CD14-positive monocyte (primary cell): ENCODE data around the gene NEDD4L. TPM values are rescaled to one million over a fixed set of nuclear protein-coding genes. Genes with fewer than 3 reads are reported as not detected.

Source experiments
- DNase-seq, 3 donors: peaks; one replicate each; pipeline ENCODE4 v3.0.0-alpha.2; 2011 to 2022
- H2AFZ ChIP-seq: 2 replicates; pipeline ENCODE4 v1.6.0; 2012; ENCODE audit warnings: mild to moderate bottlenecking, low read depth, low read length, inconsistent platforms; ENCODE audit not compliant: insufficient read depth, poor library complexity, severe bottlenecking
- H3K27ac ChIP-seq, 2 donors: 1 replicate in 1 of 2; 2 replicates in 1 of 2; pipeline ENCODE4 v1.5.1; 2012 to 2013; ENCODE audit warnings: low read length in 2 of 2, control low read depth in 1 of 2, inconsistent platforms in 1 of 2, low read depth in 1 of 2, mild to moderate bottlenecking in 1 of 2
- H3K27me3 ChIP-seq, 2 donors: one replicate each; pipeline versions ENCODE4 v1.6.0 to v1.6.1; 2011 to 2013; ENCODE audit warnings: low read length in 2 of 2; ENCODE audit not compliant: control insufficient read depth in 2 of 2, insufficient read depth in 2 of 2
- H3K36me3 ChIP-seq, 2 donors: replicated peaks in 1 of 2; 1 replicate in 1 of 2; 2 replicates in 1 of 2; pipeline versions ENCODE4 v1.5.1 to v1.6.1; 2012 to 2013; ENCODE audit warnings: low read length in 2 of 2, control low read depth in 1 of 2, inconsistent platforms in 1 of 2, mild to moderate bottlenecking in 1 of 2; ENCODE audit not compliant: insufficient read depth in 2 of 2, control insufficient read depth in 1 of 2
- H3K4me1 ChIP-seq, 2 donors: 1 replicate in 1 of 2; 2 replicates in 1 of 2; pipeline versions ENCODE4 v1.5.1 to v1.6.1; 2012 to 2013; ENCODE audit warnings: low read length in 2 of 2, control low read depth in 1 of 2, inconsistent platforms in 1 of 2, mild to moderate bottlenecking in 1 of 2, moderate library complexity in 1 of 2; ENCODE audit not compliant: insufficient read depth in 2 of 2, control insufficient read depth in 1 of 2
- H3K4me2 ChIP-seq: replicated peaks from 2 replicates; pipeline ENCODE3; 2012; ENCODE audit warnings: low read length, moderate library complexity, mild to moderate bottlenecking; ENCODE audit not compliant: poor library complexity, severe bottlenecking; ENCODE audit errors: extremely low read depth
- H3K4me3 ChIP-seq, 3 experiments: fragments of 200-600 bp in 1 of 3; sonication (generic) in 1 of 3; replicated peaks in 1 of 3; 1 replicate in 2 of 3; 2 replicates in 1 of 3; pipeline ENCODE4 v1.5.1; 2011 to 2013; ENCODE audit warnings: low read length in 3 of 3, mild to moderate bottlenecking in 3 of 3, control low read depth in 2 of 3, low read depth in 2 of 3, inconsistent platforms in 1 of 3, moderate library complexity in 1 of 3
- H3K79me2 ChIP-seq: 2 replicates; pipeline ENCODE4 v1.6.0; 2012; ENCODE audit warnings: mild to moderate bottlenecking, control low read depth, inconsistent platforms, low read length, moderate library complexity; ENCODE audit not compliant: insufficient read depth
- H3K9ac ChIP-seq: 2 replicates; pipeline ENCODE4 v1.6.0; 2017; ENCODE audit warnings: low read length, mild to moderate bottlenecking; ENCODE audit not compliant: insufficient read depth, poor library complexity, severe bottlenecking
- H3K9me3 ChIP-seq, 2 donors: replicated peaks in 1 of 2; 1 replicate in 1 of 2; 2 replicates in 1 of 2; pipeline versions ENCODE4 v1.5.1 to v1.6.1; 2012 to 2013; ENCODE audit warnings: low read length in 2 of 2, control low read depth in 1 of 2; ENCODE audit not compliant: control insufficient read depth in 1 of 2, insufficient read depth in 1 of 2
- H4K20me1 ChIP-seq: 2 replicates; pipeline ENCODE4 v1.6.0; 2012; ENCODE audit warnings: mild to moderate bottlenecking, low read length, control low read depth, moderate library complexity; ENCODE audit not compliant: insufficient read depth
- H3K27ac Mint-ChIP-seq, 7 donors: one replicate each; pipeline ENCODE4 v1.8.0; 2020; ENCODE audit warnings: mild to moderate bottlenecking in 7 of 7, mixed read lengths in 7 of 7, moderate library complexity in 6 of 7, inconsistent platforms in 2 of 7
- H3K27me3 Mint-ChIP-seq, 3 donors: one replicate each; pipeline ENCODE4 v1.8.0; 2021 to 2022; ENCODE audit warnings: low read depth in 3 of 3, mild to moderate bottlenecking in 3 of 3, mixed read lengths in 3 of 3, moderate library complexity in 3 of 3, inconsistent platforms in 1 of 3
- H3K36me3 Mint-ChIP-seq, 2 donors: one replicate each; pipeline ENCODE4 v1.8.0; 2020; ENCODE audit warnings: mixed read lengths in 2 of 2, inconsistent platforms in 1 of 2, mild to moderate bottlenecking in 1 of 2
- H3K4me1 Mint-ChIP-seq: one replicate; pipeline ENCODE4 v1.8.0; 2020; ENCODE audit warnings: mild to moderate bottlenecking, mixed read lengths
- H3K4me3 Mint-ChIP-seq, 2 donors: one replicate each; pipeline ENCODE4 v1.8.0; 2020; ENCODE audit warnings: mild to moderate bottlenecking in 2 of 2, mixed read lengths in 2 of 2, moderate library complexity in 1 of 2
- H3K9me3 Mint-ChIP-seq, 7 donors: one replicate each; pipeline ENCODE4 v1.8.0; 2020 to 2022; ENCODE audit warnings: mixed read lengths in 7 of 7, mild to moderate bottlenecking in 6 of 7, moderate library complexity in 6 of 7, inconsistent platforms in 2 of 7
- CTCF ChIP-seq: fragments of 200-600 bp; IDR thresholded peaks from one replicate; pipeline ENCODE4 v1.8.0; 2022; ENCODE audit warnings: antibody characterized with exemption, mild to moderate bottlenecking
- WGBS: methylation state at CpG from one replicate; pipeline ENCODE4 v1.1.5; 2013; ENCODE audit warnings: missing lambda C conversion rate; ENCODE audit not compliant: insufficient coverage; 5-methylcytosine and 5-hydroxymethylcytosine counted together
- intact Hi-C, 2 donors: fragments of 100-400 bp; cut with micrococcal nuclease; formaldehyde crosslinking; loops; one replicate each; pipeline versions ENCODE4 v1.15.0 to v1.15.1; 2023
- polyA plus RNA-seq, 3 donors: library from polyadenylated mRNA; depleted of rRNA in 1 of 3; unstranded in 2 of 3; stranded (reverse) in 1 of 3; fragments of 300-500 nt in 2 of 3; fragments of >200 nt in 1 of 3; fragmentation: Illumina TruSeq in 2 of 3; gene quantifications; 1 replicate in 2 of 3; 2 replicates in 1 of 3; pipeline ENCODE4 v1.2.3, GENCODE V29; 2012 to 2021

Gene NEDD4L
- polyA plus RNA-seq, 3 donors = 2.5 to 5.2 (median 4.5) TPM

GRCh38 chr18:58338141-58338540, 294.1 kb downstream of the NEDD4L start:
- H3K4me3 Mint-ChIP-seq = no peak overlapping the region
- H3K4me3 ChIP-seq = no peak overlapping the region
- peaks cover 5% of the 10 kb centered on the region for H3K4me1 Mint-ChIP-seq
- intact Hi-C loops = no loop called here
- H3K9ac ChIP-seq = no peak overlapping the region
- 95% methylated on average over 2 of the region's 3 CpGs for WGBS
- no peak overlapping the region for H3K27ac Mint-ChIP-seq
- no peak for TF ChIP-seq CTCF
- H3K27me3 Mint-ChIP-seq = no peaks in the 10 kb centered on the region
- H3K4me1 ChIP-seq = no peaks in the 10 kb centered on the region
- no peak overlapping the region for H2AFZ ChIP-seq
- no peak for DNase-seq
- H3K9me3 Mint-ChIP-seq = no peaks in the 10 kb centered on the region
- no peaks in the 10 kb centered on the region for H4K20me1 ChIP-seq
- H3K36me3 ChIP-seq = no peaks in the 10 kb centered on the region
- no peaks in the 10 kb centered on the region for H3K36me3 Mint-ChIP-seq
- no peaks in the 10 kb centered on the region for H3K9me3 ChIP-seq
- no peaks in the 10 kb centered on the region for H3K27me3 ChIP-seq
- H3K4me2 ChIP-seq = no peak overlapping the region
- H3K79me2 ChIP-seq = no peaks in the 10 kb centered on the region
- no peak overlapping the region for H3K27ac ChIP-seq

- Histone ChIP-seq H3K79me2 (no peaks in the 10 kb centered on the region), H3K27ac (no peak overlapping the region), H2AFZ (no peak overlapping the region), H3K27me3 (no peaks in the 10 kb centered on the region), H3K4me1 (no peaks in the 10 kb centered on the region), H3K4me2 (no peak overlapping the region), H4K20me1 (no peaks in the 10 kb centered on the region), H3K4me3 (no peak overlapping the region), H3K36me3 (no peaks in the 10 kb centered on the region), H3K9me3 (no peaks in the 10 kb centered on the region), H3K9ac (no peak overlapping the region)
- no peak for TF ChIP-seq CTCF
- Mint-ChIP-seq H3K36me3 (no peaks in the 10 kb centered on the region), H3K4me3 (no peak overlapping the region), H3K27ac (no peak overlapping the region), H3K9me3 (no peaks in the 10 kb centered on the region), H3K4me1 (peaks cover 5% of the 10 kb centered on the region), H3K27me3 (no peaks in the 10 kb centered on the region)
- 96% methylated on average over 4 of the region's 9 CpGs for WGBS
- intact Hi-C loops = no loop called here
- no peak for DNase-seq
Measured at GRCh38 chr18:58338961-58339592, 295.1 kb downstream of the NEDD4L start.
